Activated naive CD4-positive, alpha-beta T cell treated with anti-CD3 and anti-CD28 coated beads for 36 hours (primary cell): ENCODE results near the gene ILRUN. TPM values are rescaled to one million over a fixed set of nuclear protein-coding genes. Genes with fewer than 3 reads are reported as not detected.
"Not testable (repeated sequence)": the region's sequence is repeated elsewhere in the genome, so short reads cannot be mapped to it uniquely, and the experiment has no call there.

Experiments used
- CTCF ChIA-PET: fragments of 350-600 bp; sonication (Branson Sonifier 250); formaldehyde crosslinking; loops from one replicate; lab custom pipeline; 2021; ENCODE audit warnings: antibody characterized with exemption; lab: Charles Lee
- DNase-seq: peaks from one replicate; pipeline ENCODE4 v3.0.0-alpha.2; 2020
- H3K27ac Mint-ChIP-seq: one replicate; pipeline ENCODE4 v1.8.0; 2021; ENCODE audit warnings: mild to moderate bottlenecking, mixed read lengths
- H3K27me3 Mint-ChIP-seq: one replicate; pipeline ENCODE4 v1.8.0; 2021; ENCODE audit warnings: low read depth, mixed read lengths
- H3K36me3 Mint-ChIP-seq: one replicate; pipeline ENCODE4 v1.8.0; 2021; ENCODE audit warnings: low read depth, mixed read lengths
- H3K4me1 Mint-ChIP-seq: one replicate; pipeline ENCODE4 v1.8.0; 2021; ENCODE audit warnings: low read depth, mixed read lengths
- H3K4me3 Mint-ChIP-seq: one replicate; pipeline ENCODE4 v1.8.0; 2021; ENCODE audit warnings: mild to moderate bottlenecking, moderate library complexity, mixed read lengths
- H3K9me3 Mint-ChIP-seq: one replicate; pipeline ENCODE4 v1.8.0; 2021; ENCODE audit warnings: mixed read lengths
- intact Hi-C: fragments of 100-400 bp; cut with micrococcal nuclease; formaldehyde crosslinking; loops from one replicate; pipeline ENCODE4 v1.15.1; 2023
- total RNA-seq, 2 experiments: library from RNA; stranded (reverse); gene quantifications; one replicate each; pipeline ENCODE4 v1.2.3, GENCODE V29; 2021

Gene ILRUN
- total RNA-seq, 2 experiments from 2014 or later: 51.4 to 53.3 TPM

GRCh38 chr6:34673064-34673463 is 23.5 kb downstream of the ILRUN start:
- Mint-ChIP-seq H3K27ac (peak overlapping the region; percentile 94), H3K9me3 (no peaks in the 10 kb centered on the region), H3K27me3 (no peaks in the 10 kb centered on the region), H3K4me1 (peaks cover 52% of the 10 kb centered on the region), H3K4me3 (peak overlapping the region; percentile 48), H3K36me3 (peaks cover 4% of the 10 kb centered on the region)
- CTCF ChIA-PET: interaction anchor here (0.6 to 1.6 kb wide), 3 partner anchors 16 to 879 kb away, joined by 3 to 6 read pairs (median 4); no protein-coding TSS in a partner anchor
- no peak for DNase-seq
- intact Hi-C loops: loop anchor here (1.0 kb wide), 1 partner anchor 84 kb away; the partner anchor contains the start of gene SNRPC

GRCh38 chr6:34672657-34673043 is 23.9 kb downstream of the ILRUN start:
- Mint-ChIP-seq H3K27ac (peak overlapping the region; percentile 94), H3K27me3 (no peaks in the 10 kb centered on the region), H3K4me3 (peak overlapping the region; percentile 48), H3K9me3 (no peaks in the 10 kb centered on the region), H3K4me1 (peaks cover 53% of the 10 kb centered on the region), H3K36me3 (peaks cover 4% of the 10 kb centered on the region)
- CTCF ChIA-PET: interaction anchor here (0.9 to 1.6 kb wide), 2 partner anchors 16 to 84 kb away, joined by 3 to 6 read pairs; no protein-coding TSS in a partner anchor
- DNase-seq: no peak
- intact Hi-C loops: loop anchor here (1.0 kb wide), 5 partner anchors 8 to 240 kb away; partner anchors contain the start of gene SNRPC

GRCh38 chr6:34671801-34672656 is 24.5 kb downstream of the ILRUN start:
- peak overlapping the region; percentile 70 for H3K4me3 Mint-ChIP-seq
- H3K27me3 Mint-ChIP-seq: no peaks in the 10 kb centered on the region

GRCh38 chr6:34671367-34671766 is 25.2 kb downstream of the ILRUN start:
- Mint-ChIP-seq H3K27me3 (no peaks in the 10 kb centered on the region), H3K4me1 (peaks cover 52% of the 10 kb centered on the region), H3K4me3 (peak overlapping the region; percentile 70), H3K36me3 (peaks cover 3% of the 10 kb centered on the region), H3K9me3 (no peaks in the 10 kb centered on the region), H3K27ac (peak overlapping the region; percentile 94)
- no peak for DNase-seq
- CTCF ChIA-PET: interaction anchor here (1.6 kb wide), 1 partner anchor 14 kb away, joined by 6 read pairs; no protein-coding TSS in a partner anchor
- intact Hi-C loops: no loop called here

More at GRCh38 chr6:34671801-34672656, 24.5 kb downstream of the ILRUN start:
- Mint-ChIP-seq H3K4me1 (peaks cover 54% of the 10 kb centered on the region), H3K36me3 (peaks cover 3% of the 10 kb centered on the region), H3K27ac (peak overlapping the region; percentile 94), H3K9me3 (no peaks in the 10 kb centered on the region)
- intact Hi-C loops: loop anchor here (1.0 kb wide), 4 partner anchors 8 to 240 kb away; no protein-coding TSS in a partner anchor
- peak; percentile 88 for DNase-seq
- CTCF ChIA-PET: interaction anchor here (1.6 kb wide), 1 partner anchor 15 kb away, joined by 6 read pairs; no protein-coding TSS in a partner anchor

- H3K4me3 Mint-ChIP-seq, H3K27me3 Mint-ChIP-seq: not testable (repeated sequence)
These were observed 27.8 kb downstream of the ILRUN start for GRCh38 chr6:34668799-34669198.

GRCh38 chr6:34667481-34668238 is 28.9 kb downstream of the ILRUN start:
- intact Hi-C loops: no loop called here
- Mint-ChIP-seq H3K36me3 (peaks cover 3% of the 10 kb centered on the region), H3K4me3 (no peak overlapping the region), H3K9me3 (no peaks in the 10 kb centered on the region), H3K27me3 (no peaks in the 10 kb centered on the region), H3K27ac (no peak overlapping the region), H3K4me1 (peaks cover 43% of the 10 kb centered on the region)
- no peak for DNase-seq
- CTCF ChIA-PET: no interaction called here

More at GRCh38 chr6:34668799-34669198, 27.8 kb downstream of the ILRUN start:
- DNase-seq, H3K27ac Mint-ChIP-seq, CTCF ChIA-PET, H3K36me3 Mint-ChIP-seq, intact Hi-C loops, H3K9me3 Mint-ChIP-seq: not testable (repeated sequence)
- peaks cover 49% of the 10 kb centered on the region for H3K4me1 Mint-ChIP-seq

GRCh38 chr6:34665019-34665418 is 31.5 kb downstream of the ILRUN start:
- intact Hi-C loops: no loop called here
- no peaks in the 10 kb centered on the region for H3K27me3 Mint-ChIP-seq
- H3K27ac Mint-ChIP-seq: peak overlapping the region; percentile 80
- CTCF ChIA-PET: interaction anchor here (0.6 to 1.3 kb wide), 2 partner anchors 92 to 378 kb away, joined by 3 to 5 read pairs; partner anchors contain the start of gene SNRPC
- DNase-seq: no peak
- no peak overlapping the region for H3K4me3 Mint-ChIP-seq
- no peaks in the 10 kb centered on the region for H3K9me3 Mint-ChIP-seq
- peaks cover 3% of the 10 kb centered on the region for H3K36me3 Mint-ChIP-seq
- peaks cover 40% of the 10 kb centered on the region for H3K4me1 Mint-ChIP-seq

GRCh38 chr6:34664256-34664971 is 32.2 kb downstream of the ILRUN start:
- DNase-seq: peak; percentile 25
- H3K9me3 Mint-ChIP-seq: no peaks in the 10 kb centered on the region
- H3K27ac Mint-ChIP-seq: peak overlapping the region; percentile 80
- H3K4me1 Mint-ChIP-seq: peaks cover 40% of the 10 kb centered on the region
- H3K4me3 Mint-ChIP-seq: no peak overlapping the region
- intact Hi-C loops: loop anchor here (1.0 kb wide), 2 partner anchors 8 kb away; no protein-coding TSS in a partner anchor
- CTCF ChIA-PET: interaction anchor here (0.6 to 1.3 kb wide), 2 partner anchors 93 to 377 kb away, joined by 3 to 5 read pairs; partner anchors contain the start of gene SNRPC
- H3K36me3 Mint-ChIP-seq: peaks cover under 1% of the 10 kb centered on the region
- no peaks in the 10 kb centered on the region for H3K27me3 Mint-ChIP-seq

GRCh38 chr6:34663831-34664255 is 32.7 kb downstream of the ILRUN start:
- CTCF ChIA-PET: no interaction called here
- intact Hi-C loops: loop anchor here (1.0 kb wide), 2 partner anchors 8 kb away; no protein-coding TSS in a partner anchor
- Mint-ChIP-seq H3K4me1 (peaks cover 43% of the 10 kb centered on the region), H3K27me3 (no peaks in the 10 kb centered on the region), H3K4me3 (no peak overlapping the region), H3K9me3 (no peaks in the 10 kb centered on the region), H3K27ac (peak overlapping the region; percentile 21), H3K36me3 (no peaks in the 10 kb centered on the region)
- DNase-seq: no peak

GRCh38 chr6:34663371-34663770 is 33.2 kb downstream of the ILRUN start:
- Mint-ChIP-seq H3K4me3 (no peak overlapping the region), H3K27me3 (no peaks in the 10 kb centered on the region), H3K27ac (peak overlapping the region; percentile 21), H3K9me3 (no peaks in the 10 kb centered on the region), H3K36me3 (no peaks in the 10 kb centered on the region), H3K4me1 (peaks cover 45% of the 10 kb centered on the region)
- no peak for DNase-seq
- intact Hi-C loops: no loop called here
- CTCF ChIA-PET: no interaction called here

GRCh38 chr6:34661357-34661756 is 35.2 kb downstream of the ILRUN start:
- intact Hi-C loops: no loop called here
- Mint-ChIP-seq H3K9me3 (no peaks in the 10 kb centered on the region), H3K27ac (no peak overlapping the region), H3K4me3 (no peak overlapping the region), H3K36me3 (no peaks in the 10 kb centered on the region), H3K4me1 (peaks cover 61% of the 10 kb centered on the region), H3K27me3 (no peaks in the 10 kb centered on the region)
- CTCF ChIA-PET: no interaction called here
- DNase-seq: no peak
